Karpas-422 (cell line): ENCODE data around the gene CACNG6. TPM values are rescaled to one million over a fixed set of nuclear protein-coding genes. Genes with fewer than 3 reads are reported as not detected.
"Not testable (repeated sequence)": the region's sequence is repeated elsewhere in the genome, so short reads cannot be mapped to it uniquely, and the experiment has no call there.

Experiments
- DNase-seq: peaks from one replicate; pipeline ENCODE4 v3.0.0-alpha.2; 2015
- H2AFZ ChIP-seq: fragments of 200-600 bp; sonication (generic); 2 replicates; pipeline ENCODE4 v1.6.1; 2014; ENCODE audit warnings: antibody characterized with exemption, low read length, mixed read lengths
- H3K27ac ChIP-seq: fragments of 200-600 bp; sonication (generic); 2 replicates; pipeline ENCODE4 v1.5.1; 2014; ENCODE audit warnings: mild to moderate bottlenecking, low read length, moderate library complexity
- H3K27me3 ChIP-seq: fragments of 200-600 bp; sonication (generic); 2 replicates; pipeline ENCODE4 v1.6.1; 2014; ENCODE audit warnings: low read length, mixed read lengths
- H3K36me3 ChIP-seq: fragments of 200-600 bp; sonication (generic); 2 replicates; pipeline ENCODE4 v1.6.1; 2014; ENCODE audit warnings: low read length, mixed read lengths; ENCODE audit not compliant: insufficient read depth
- H3K4me1 ChIP-seq: fragments of 200-600 bp; sonication (generic); 2 replicates; pipeline ENCODE4 v1.6.1; 2014; ENCODE audit warnings: mild to moderate bottlenecking, low read length, mixed read lengths
- H3K4me2 ChIP-seq: fragments of 200-600 bp; sonication (generic); 2 replicates; pipeline ENCODE4 v1.6.1; 2014; ENCODE audit warnings: low read length, low read depth, mild to moderate bottlenecking; ENCODE audit not compliant: poor library complexity, severe bottlenecking
- H3K4me3 ChIP-seq: fragments of 200-600 bp; sonication (generic); 2 replicates; pipeline ENCODE4 v1.5.1; 2014; ENCODE audit warnings: mild to moderate bottlenecking, antibody characterized with exemption, low read length, mixed read lengths
- H3K79me2 ChIP-seq: fragments of 200-600 bp; sonication (generic); 2 replicates; pipeline ENCODE4 v1.6.1; 2014; ENCODE audit warnings: mild to moderate bottlenecking, low read length, mixed read lengths
- H3K9ac ChIP-seq: fragments of 200-600 bp; sonication (generic); 2 replicates; pipeline ENCODE4 v1.6.0; 2014; ENCODE audit warnings: low read length
- H3K9me2 ChIP-seq: fragments of 200-600 bp; sonication (generic), shearing (Covaris generic); replicated peaks from 2 replicates; pipeline ENCODE4 v1.6.0; 2014; ENCODE audit warnings: mild to moderate bottlenecking, low read length, moderate library complexity; ENCODE audit not compliant: insufficient read depth
- H3K9me3 ChIP-seq: fragments of 300-700, 200-600 bp; sonication (generic); 2 replicates; pipeline ENCODE4 v1.6.1; 2014; ENCODE audit warnings: low read length, mixed read lengths
- H4K20me1 ChIP-seq: fragments of 200-600 bp; sonication (generic); 2 replicates; pipeline ENCODE4 v1.6.1; 2014; ENCODE audit warnings: mild to moderate bottlenecking, antibody characterized with exemption, low read length, low read depth; ENCODE audit not compliant: insufficient read depth
- total RNA-seq: library from RNA; depleted of rRNA; stranded (reverse); fragments of >200 nt; shearing (Covaris generic); gene quantifications from 2 replicates; pipeline ENCODE4 v1.2.3, GENCODE V29; 2014; ENCODE audit warnings: low replicate concordance; rRNA removed

The CACNG6 gene
- not detected in 2 replicates for total RNA-seq

DNA sequence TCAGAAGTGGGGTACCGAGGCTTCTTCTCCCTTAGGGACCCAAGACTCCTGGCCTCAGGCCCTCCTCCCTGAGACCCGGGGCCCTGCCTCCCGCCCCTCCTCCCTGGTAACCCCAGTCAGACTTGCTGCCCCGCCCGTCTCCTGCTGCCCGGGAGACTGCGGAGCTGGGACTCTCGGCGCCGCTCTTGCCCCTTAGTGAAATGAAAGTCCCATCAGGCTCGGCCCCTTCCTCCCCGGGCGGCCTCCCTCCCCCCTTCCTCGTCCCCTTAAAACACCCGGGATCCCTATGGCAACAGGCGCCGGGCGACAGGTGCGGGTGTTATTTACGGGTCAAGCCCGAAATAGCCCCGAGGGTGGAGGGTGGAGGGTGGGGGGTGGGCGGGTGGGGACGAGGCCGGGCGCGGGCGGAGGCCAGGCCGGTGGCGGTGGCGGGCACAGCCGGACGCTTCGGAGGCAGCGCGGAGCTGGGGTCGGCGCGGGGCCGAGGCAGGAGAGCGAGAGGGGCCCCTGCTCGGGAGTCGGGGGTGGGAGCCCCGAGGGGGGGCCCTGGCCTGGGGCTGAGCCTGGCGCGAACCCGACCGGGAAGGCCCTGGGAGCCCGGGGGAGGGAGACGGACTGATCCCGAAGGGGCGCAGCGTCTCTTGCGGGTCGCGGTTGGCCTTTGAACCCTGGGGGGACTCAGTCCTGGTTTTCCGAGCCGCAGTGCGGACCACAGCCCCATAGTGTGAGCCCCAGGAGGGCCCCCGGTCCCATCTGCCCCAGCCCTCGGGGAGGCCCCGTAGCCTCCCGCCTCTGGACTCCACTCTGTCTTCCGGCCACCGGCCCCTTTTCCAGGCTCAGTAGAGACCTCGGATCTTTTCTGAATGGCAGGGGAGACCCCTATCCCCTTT is at the start of gene CACNG6:
Gene CACNG6, plus strand, starts transcription at position 414 of the 890 bp plus-strand sequence. CDS start 1,241 bp downstream, outside the sequence.
- H4K20me1 ChIP-seq = no peaks in the 10 kb centered on the region
- no peak within 1 kb of the TSS for H3K4me3 ChIP-seq
- H3K79me2 ChIP-seq = no peaks in the 10 kb centered on the region
- H2AFZ ChIP-seq = no peak within 1 kb of the TSS
- no peak for DNase-seq
- H3K27ac ChIP-seq = no peak within 1 kb of the TSS
- no peak within 1 kb of the TSS for H3K9ac ChIP-seq
- no peaks in the 10 kb centered on the region for H3K9me3 ChIP-seq
- H3K4me2 ChIP-seq = no peak within 1 kb of the TSS
- no peaks in the 10 kb centered on the region for H3K9me2 ChIP-seq
- H3K4me1 ChIP-seq = no peaks in the 10 kb centered on the region
- H3K27me3 ChIP-seq = no peaks in the 10 kb centered on the region
- H3K36me3 ChIP-seq = no peaks in the 10 kb centered on the region

DNA sequence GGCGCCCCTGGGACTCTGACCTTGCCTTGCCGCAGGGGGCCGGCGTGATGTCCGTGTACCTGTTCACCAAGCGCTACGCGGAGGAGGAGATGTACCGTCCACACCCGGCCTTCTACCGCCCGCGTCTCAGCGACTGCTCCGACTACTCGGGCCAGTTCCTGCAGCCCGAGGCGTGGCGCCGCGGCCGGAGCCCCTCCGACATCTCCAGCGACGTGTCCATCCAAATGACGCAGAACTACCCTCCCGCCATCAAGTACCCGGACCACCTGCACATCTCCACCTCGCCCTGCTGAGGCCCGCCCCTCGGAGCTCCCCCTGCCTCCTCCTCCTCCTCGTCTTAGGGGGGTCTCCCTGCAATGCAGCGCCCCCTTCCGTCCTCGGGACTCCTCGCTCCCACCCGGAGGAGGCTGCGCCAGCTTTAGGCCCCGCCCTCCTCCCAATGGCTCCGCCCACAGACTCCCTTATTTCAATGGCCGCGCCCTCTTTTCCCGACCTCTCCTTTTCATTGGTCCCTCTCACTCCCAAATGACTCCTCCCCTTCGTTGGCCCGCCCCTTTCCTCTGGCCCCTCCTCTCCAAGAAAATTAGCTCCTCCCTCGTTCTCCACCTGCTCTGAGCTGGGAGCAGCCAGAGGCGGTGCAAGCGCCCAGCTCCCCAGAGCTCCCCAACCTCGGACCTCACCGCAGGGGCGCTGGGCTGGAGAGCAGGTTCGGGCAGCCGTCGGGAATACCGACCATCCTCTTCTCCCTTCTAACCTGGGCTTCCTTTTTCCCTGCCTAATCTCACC is 49.2 kb upstream of the CACNG6 start:
- H3K36me3 ChIP-seq = no peaks in the 10 kb centered on the region
- H3K4me1 ChIP-seq = no peaks in the 10 kb centered on the region
- no peaks in the 10 kb centered on the region for H3K9me2 ChIP-seq
- no peaks in the 10 kb centered on the region for H4K20me1 ChIP-seq
- peak; percentile 46 for DNase-seq
- H3K9ac ChIP-seq = no peak overlapping the region
- H3K27ac ChIP-seq = no peak overlapping the region
- H3K79me2 ChIP-seq = no peaks in the 10 kb centered on the region
- no peaks in the 10 kb centered on the region; the same call in 1 of the 2 replicates for H3K9me3 ChIP-seq
- no peaks in the 10 kb centered on the region for H3K27me3 ChIP-seq
- H3K4me3 ChIP-seq = no peak overlapping the region
- H3K4me2 ChIP-seq = no peak overlapping the region
- H2AFZ ChIP-seq = no peak overlapping the region

- no peak for DNase-seq
- Histone ChIP-seq H3K9me3 (no peaks in the 10 kb centered on the region; the same call in 1 of the 2 replicates), H3K4me2 (no peak overlapping the region), H3K79me2 (no peaks in the 10 kb centered on the region), H2AFZ (no peak overlapping the region), H4K20me1 (no peaks in the 10 kb centered on the region), H3K9ac (no peak overlapping the region), H3K27me3 (no peaks in the 10 kb centered on the region), H3K4me3 (no peak overlapping the region), H3K9me2 (no peaks in the 10 kb centered on the region), H3K36me3 (no peaks in the 10 kb centered on the region), H3K27ac (no peak overlapping the region), H3K4me1 (no peaks in the 10 kb centered on the region)
These were observed 47.0 kb upstream of the CACNG6 start for GRCh38 chr19:53944416-53944815.

DNA sequence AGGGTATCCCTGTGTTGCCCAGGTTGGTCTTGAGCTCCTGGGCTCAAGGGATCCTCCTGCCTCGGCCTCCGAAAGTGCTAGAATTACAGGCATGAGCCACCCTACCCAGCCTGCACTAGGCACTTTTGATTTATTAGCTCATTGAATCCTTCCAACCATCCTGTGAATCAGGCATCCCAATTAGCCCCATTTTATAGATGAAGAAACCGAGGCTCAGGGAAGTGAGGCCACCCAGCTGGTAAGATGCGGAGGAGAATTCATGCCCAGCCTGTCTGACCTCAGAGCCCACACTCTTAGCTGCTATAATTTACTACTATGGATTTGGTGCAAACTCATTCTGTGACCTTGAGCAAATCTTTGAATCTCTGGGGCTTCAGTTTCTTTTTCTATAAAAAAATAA is 46.5 kb upstream of the CACNG6 start:
- H3K27ac ChIP-seq = no peak overlapping the region
- H3K4me2 ChIP-seq = no peak overlapping the region
- H3K4me1 ChIP-seq = no peaks in the 10 kb centered on the region
- no peaks in the 10 kb centered on the region for H3K9me2 ChIP-seq
- H3K9me3 ChIP-seq = no peaks in the 10 kb centered on the region; the same call in 1 of the 2 replicates
- no peak overlapping the region for H2AFZ ChIP-seq
- no peak overlapping the region for H3K4me3 ChIP-seq
- no peaks in the 10 kb centered on the region for H3K36me3 ChIP-seq
- H4K20me1 ChIP-seq = no peaks in the 10 kb centered on the region
- no peaks in the 10 kb centered on the region for H3K27me3 ChIP-seq
- no peaks in the 10 kb centered on the region for H3K79me2 ChIP-seq
- no peak for DNase-seq
- no peak overlapping the region for H3K9ac ChIP-seq

GRCh38 chr19:53945441-53945840 is 46.0 kb upstream of the CACNG6 start:
- Histone ChIP-seq H2AFZ (no peak overlapping the region), H3K9me2 (no peaks in the 10 kb centered on the region), H4K20me1 (no peaks in the 10 kb centered on the region), H3K27me3 (no peaks in the 10 kb centered on the region), H3K79me2 (no peaks in the 10 kb centered on the region), H3K36me3 (no peaks in the 10 kb centered on the region), H3K4me2 (no peak overlapping the region), H3K27ac (no peak overlapping the region), H3K4me1 (no peaks in the 10 kb centered on the region), H3K9me3 (no peaks in the 10 kb centered on the region; the same call in 1 of the 2 replicates), H3K4me3 (no peak overlapping the region), H3K9ac (no peak overlapping the region)
- DNase-seq = no peak

DNA sequence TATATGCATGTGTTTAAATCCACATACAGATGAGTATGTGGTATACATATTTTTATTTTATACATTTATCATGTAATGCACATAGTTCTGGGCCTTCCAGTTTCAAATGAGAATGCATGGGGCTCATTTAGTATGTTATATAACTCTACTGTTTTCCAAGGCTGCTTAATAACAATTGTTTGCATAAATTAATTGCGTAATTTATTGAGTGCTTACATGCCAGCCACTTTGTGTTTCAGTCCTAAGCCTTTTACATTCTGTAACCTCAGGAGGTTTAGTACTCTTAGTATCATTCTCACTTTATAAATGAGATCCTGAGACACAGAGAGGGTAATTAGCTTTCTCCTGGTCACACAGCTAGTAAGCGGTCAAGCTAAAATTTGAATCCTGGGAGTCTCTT is 45.4 kb upstream of the CACNG6 start:
- H3K36me3 ChIP-seq = no peaks in the 10 kb centered on the region
- H3K79me2 ChIP-seq = no peaks in the 10 kb centered on the region
- no peak overlapping the region for H3K4me2 ChIP-seq
- no peaks in the 10 kb centered on the region for H3K27me3 ChIP-seq
- H3K4me3 ChIP-seq = no peak overlapping the region
- no peak overlapping the region for H3K9ac ChIP-seq
- no peaks in the 10 kb centered on the region for H3K9me2 ChIP-seq
- no peaks in the 10 kb centered on the region for H3K4me1 ChIP-seq
- H4K20me1 ChIP-seq = no peaks in the 10 kb centered on the region
- no peak for DNase-seq
- H2AFZ ChIP-seq = no peak overlapping the region
- no peak overlapping the region for H3K27ac ChIP-seq
- H3K9me3 ChIP-seq = no peaks in the 10 kb centered on the region; the same call in 1 of the 2 replicates

GRCh38 chr19:53947624-53948023 is 43.8 kb upstream of the CACNG6 start:
- H3K36me3 ChIP-seq = no peaks in the 10 kb centered on the region

GRCh38 chr19:53948611-53949010 is 42.8 kb upstream of the CACNG6 start:
- not testable (repeated sequence) for H3K4me3 ChIP-seq, H3K79me2 ChIP-seq, H2AFZ ChIP-seq, H3K4me1 ChIP-seq, H3K9ac ChIP-seq, H3K36me3 ChIP-seq, H3K9me3 ChIP-seq, H3K27ac ChIP-seq, DNase-seq, H4K20me1 ChIP-seq, H3K27me3 ChIP-seq, H3K9me2 ChIP-seq, H3K4me2 ChIP-seq

More at GRCh38 chr19:53947624-53948023, 43.8 kb upstream of the CACNG6 start:
- no peak overlapping the region for H2AFZ ChIP-seq
- H3K27ac ChIP-seq = no peak overlapping the region
- H3K27me3 ChIP-seq = no peaks in the 10 kb centered on the region
- no peaks in the 10 kb centered on the region for H3K4me1 ChIP-seq
- H3K9ac ChIP-seq = no peak overlapping the region
- H3K9me3 ChIP-seq = no peaks in the 10 kb centered on the region
- H3K4me2 ChIP-seq = no peak overlapping the region
- no peaks in the 10 kb centered on the region for H4K20me1 ChIP-seq
- peak; percentile 56 for DNase-seq
- no peak overlapping the region for H3K4me3 ChIP-seq
- no peaks in the 10 kb centered on the region for H3K9me2 ChIP-seq
- H3K79me2 ChIP-seq = no peaks in the 10 kb centered on the region
